ENCODE results near the gene GLCE.

The GLCE gene

GRCh38 chr15:69316291-69316690 lies 155.9 kb downstream of the GLCE start:
- no peak for DNase-seq (ENCODE audit: low read depth in 1 of 2, low spot score in 1 of 2)

GRCh38 chr15:69317392-69317841 lies 157.0 kb downstream of the GLCE start:
- no peak for DNase-seq (ENCODE audit: low read depth in 1 of 2, low spot score in 1 of 2)

- DNase-seq (ENCODE audit: low read depth in 1 of 2, low spot score in 1 of 2): no peak
Observed at GRCh38 chr15:69318033-69318432, 157.6 kb downstream of the GLCE start.

- DNase-seq (ENCODE audit: low read depth in 1 of 2, low spot score in 1 of 2): no peak
Observed at GRCh38 chr15:69319384-69320375, 159.2 kb downstream of the GLCE start.

- DNase-seq (ENCODE audit: low read depth in 1 of 2, low spot score in 1 of 2): no peak
Observed at GRCh38 chr15:69320977-69321554, 160.6 kb downstream of the GLCE start.

All from stimulated activated CD4-positive, alpha-beta T cell treated with anti-CD3 and anti-CD28 coated beads, Interleukin-15, amount 100 ng/mL, for 1 hour (primary cell).